Nephron (organoid): ENCODE data around the gene NKAIN2.

Experiments
- H3K27ac Mint-ChIP-seq, 3 experiments: 2 replicates each; pipeline ENCODE4 v1.8.0; 2020; ENCODE audit warnings: mixed read lengths in 3 of 3, mild to moderate bottlenecking in 2 of 3, moderate library complexity in 1 of 3
- H3K27me3 Mint-ChIP-seq: 2 replicates; pipeline ENCODE4 v1.8.0; 2021; ENCODE audit warnings: low read depth, mild to moderate bottlenecking, moderate library complexity, mixed read lengths
- H3K36me3 Mint-ChIP-seq: 2 replicates; pipeline ENCODE4 v1.8.0; 2020; ENCODE audit warnings: low read depth, mixed read lengths
- H3K4me1 Mint-ChIP-seq: 2 replicates; pipeline ENCODE4 v1.8.0; 2020; ENCODE audit warnings: mixed read lengths
- H3K4me3 Mint-ChIP-seq, 3 experiments: 2 replicates each; pipeline ENCODE4 v1.8.0; 2020; ENCODE audit warnings: mild to moderate bottlenecking in 3 of 3, mixed read lengths in 3 of 3, moderate library complexity in 2 of 3
- H3K9me3 Mint-ChIP-seq: 2 replicates; pipeline ENCODE4 v1.8.0; 2020; ENCODE audit warnings: mixed read lengths
- TF ChIP-seq, protein P1 (sequence below), 3 experiments: fragments of 200-600 bp; sonication (generic); IDR thresholded peaks; one replicate each; pipeline ENCODE4 v1.5.0; 2021; ENCODE audit warnings: antibody characterized with exemption in 3 of 3; ENCODE audit not compliant: unreplicated experiment in 3 of 3

The NKAIN2 gene

DNA sequence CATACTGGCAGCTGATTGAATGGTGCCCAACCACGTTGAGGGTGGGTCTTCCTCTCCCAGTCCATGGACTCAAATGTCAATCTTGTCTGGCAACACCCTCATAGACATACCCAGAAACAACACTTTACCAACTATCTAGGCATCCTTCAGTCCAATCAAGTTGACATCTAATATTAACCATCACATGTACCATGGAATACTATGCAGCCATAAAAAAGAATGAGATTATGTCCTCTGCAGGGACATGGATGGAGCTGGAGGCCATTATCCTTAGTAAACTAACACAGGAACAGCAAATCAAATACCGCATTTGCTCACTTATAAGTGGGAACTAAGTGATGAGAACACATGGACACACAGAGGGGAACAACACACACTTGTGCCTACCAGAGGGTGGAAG, 951.7 kb downstream of the NKAIN2 start:
- H3K4me1 Mint-ChIP-seq, result peaks cover 19% of the 10 kb centered on the region
- H3K36me3 Mint-ChIP-seq, result no peaks in the 10 kb centered on the region
- no peak overlapping the region for H3K27ac Mint-ChIP-seq
- H3K9me3 Mint-ChIP-seq, result no peaks in the 10 kb centered on the region
- no peak overlapping the region for H3K4me3 Mint-ChIP-seq
- TF ChIP-seq, protein P1, sequence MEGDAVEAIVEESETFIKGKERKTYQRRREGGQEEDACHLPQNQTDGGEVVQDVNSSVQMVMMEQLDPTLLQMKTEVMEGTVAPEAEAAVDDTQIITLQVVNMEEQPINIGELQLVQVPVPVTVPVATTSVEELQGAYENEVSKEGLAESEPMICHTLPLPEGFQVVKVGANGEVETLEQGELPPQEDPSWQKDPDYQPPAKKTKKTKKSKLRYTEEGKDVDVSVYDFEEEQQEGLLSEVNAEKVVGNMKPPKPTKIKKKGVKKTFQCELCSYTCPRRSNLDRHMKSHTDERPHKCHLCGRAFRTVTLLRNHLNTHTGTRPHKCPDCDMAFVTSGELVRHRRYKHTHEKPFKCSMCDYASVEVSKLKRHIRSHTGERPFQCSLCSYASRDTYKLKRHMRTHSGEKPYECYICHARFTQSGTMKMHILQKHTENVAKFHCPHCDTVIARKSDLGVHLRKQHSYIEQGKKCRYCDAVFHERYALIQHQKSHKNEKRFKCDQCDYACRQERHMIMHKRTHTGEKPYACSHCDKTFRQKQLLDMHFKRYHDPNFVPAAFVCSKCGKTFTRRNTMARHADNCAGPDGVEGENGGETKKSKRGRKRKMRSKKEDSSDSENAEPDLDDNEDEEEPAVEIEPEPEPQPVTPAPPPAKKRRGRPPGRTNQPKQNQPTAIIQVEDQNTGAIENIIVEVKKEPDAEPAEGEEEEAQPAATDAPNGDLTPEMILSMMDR (IDR thresholded peaks at IDR 0.05; ENCODE audit: unreplicated experiment in 3 of 3), result no peak
- H3K27me3 Mint-ChIP-seq, result no peaks in the 10 kb centered on the region

DNA sequence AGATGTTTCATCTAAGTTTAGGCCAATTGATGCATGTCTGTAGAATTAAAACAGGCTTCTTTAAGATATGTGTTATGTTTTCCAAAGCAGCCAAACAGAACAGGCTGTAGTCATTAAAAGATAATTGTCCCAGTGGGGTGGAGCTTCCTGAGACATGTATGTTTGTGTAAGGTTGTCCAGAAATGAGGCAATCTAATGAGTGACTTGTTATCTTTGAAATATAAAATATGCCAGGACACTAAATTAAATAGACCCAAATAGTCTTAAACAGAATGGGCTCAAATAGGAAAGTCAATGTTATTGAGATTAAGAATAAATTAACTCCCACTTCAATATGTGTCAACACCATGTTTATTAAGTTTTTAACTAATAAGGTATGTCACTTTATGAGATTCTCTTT, 953.9 kb downstream of the NKAIN2 start:
- Mint-ChIP-seq H3K27ac (peak overlapping the region; percentile 2 to 79 (median 49)), H3K4me3 (no peak overlapping the region)

DNA sequence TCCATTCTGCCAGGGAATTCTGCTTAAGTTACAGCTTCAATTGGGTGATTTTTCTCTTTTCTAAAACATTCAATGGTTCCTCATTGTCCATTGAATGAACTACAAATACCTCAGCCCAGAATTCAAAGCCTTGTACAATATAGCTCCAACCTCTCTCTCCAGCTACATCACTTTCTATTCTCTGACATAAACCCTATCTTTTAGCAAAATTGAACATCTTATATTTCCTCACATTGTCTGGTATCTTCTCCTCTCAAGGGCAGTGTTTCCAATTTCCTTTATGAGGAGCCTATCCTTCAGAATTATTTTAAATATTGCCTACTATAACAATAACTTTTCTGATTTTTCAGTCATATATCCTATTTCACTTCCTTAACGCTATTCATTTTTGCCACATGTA, 955.0 kb downstream of the NKAIN2 start:
- Mint-ChIP-seq H3K4me1 (peaks cover 6% of the 10 kb centered on the region), H3K27ac (peak overlapping the region in 2 of 3 experiments; percentile 2 to 79), H3K27me3 (no peaks in the 10 kb centered on the region), H3K36me3 (no peaks in the 10 kb centered on the region), H3K4me3 (no peak overlapping the region), H3K9me3 (no peaks in the 10 kb centered on the region)
- TF ChIP-seq, protein P1 (IDR thresholded peaks at IDR 0.05; ENCODE audit: unreplicated experiment in 3 of 3), result no peak

More for the DNA sequence above, 953.9 kb downstream of the NKAIN2 start:
- Mint-ChIP-seq H3K9me3 (no peaks in the 10 kb centered on the region), H3K27me3 (no peaks in the 10 kb centered on the region), H3K4me1 (peaks cover 6% of the 10 kb centered on the region), H3K36me3 (no peaks in the 10 kb centered on the region)
- TF ChIP-seq, protein P1 (IDR thresholded peaks at IDR 0.05; ENCODE audit: unreplicated experiment in 3 of 3), result no peak

DNA sequence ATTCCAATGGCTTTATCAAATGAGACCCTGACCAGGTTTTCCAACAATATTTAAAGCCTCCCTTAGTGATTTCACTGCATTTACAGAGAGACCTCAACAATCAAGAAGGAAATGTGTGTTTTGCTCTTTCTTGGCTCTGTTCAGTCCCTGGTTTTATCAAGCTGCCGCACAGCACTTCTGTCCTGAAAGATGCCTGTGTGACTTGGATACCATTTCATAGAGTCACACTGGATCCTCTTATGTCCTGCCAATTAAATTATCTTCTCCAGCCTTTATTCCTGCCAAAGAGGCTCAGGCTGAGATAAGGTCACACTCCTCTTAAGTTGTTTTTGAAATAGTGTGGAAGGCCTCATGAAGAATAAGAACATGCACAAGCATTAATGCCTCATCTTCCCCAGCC, 961.6 kb downstream of the NKAIN2 start:
- H3K27me3 Mint-ChIP-seq, result no peaks in the 10 kb centered on the region
- TF ChIP-seq, protein P1 (IDR thresholded peaks at IDR 0.05; ENCODE audit: unreplicated experiment in 3 of 3), result no peak
- peaks cover 6% of the 10 kb centered on the region for H3K4me1 Mint-ChIP-seq
- H3K27ac Mint-ChIP-seq, result no peak overlapping the region
- H3K9me3 Mint-ChIP-seq, result no peaks in the 10 kb centered on the region
- H3K4me3 Mint-ChIP-seq, result no peak overlapping the region
- H3K36me3 Mint-ChIP-seq, result no peaks in the 10 kb centered on the region

DNA sequence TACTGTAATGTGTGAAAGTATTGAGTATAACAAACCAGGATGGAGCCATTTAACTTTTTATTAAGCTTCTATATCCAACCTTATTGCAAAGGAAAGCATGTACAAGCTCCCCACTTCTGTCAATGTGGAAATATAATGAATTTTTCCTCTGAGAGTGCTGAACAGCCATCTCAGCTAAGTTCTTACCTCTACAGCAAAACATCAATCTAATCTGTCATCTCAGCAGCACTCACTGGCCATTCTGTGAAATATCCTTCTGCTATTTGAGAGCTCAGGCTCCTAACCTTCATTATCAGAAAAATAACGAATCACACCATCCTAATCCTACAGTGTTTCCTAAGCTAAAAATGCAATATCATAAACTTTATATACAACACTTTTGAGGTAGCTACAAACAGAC, 964.6 kb downstream of the NKAIN2 start:
- H3K4me3 Mint-ChIP-seq, result no peak overlapping the region
- H3K4me1 Mint-ChIP-seq, result peaks cover 6% of the 10 kb centered on the region
- H3K36me3 Mint-ChIP-seq, result no peaks in the 10 kb centered on the region
- no peaks in the 10 kb centered on the region for H3K27me3 Mint-ChIP-seq
- no peaks in the 10 kb centered on the region for H3K9me3 Mint-ChIP-seq
- TF ChIP-seq, protein P1 (IDR thresholded peaks at IDR 0.05; ENCODE audit: unreplicated experiment in 3 of 3), result no peak
- no peak overlapping the region for H3K27ac Mint-ChIP-seq

DNA sequence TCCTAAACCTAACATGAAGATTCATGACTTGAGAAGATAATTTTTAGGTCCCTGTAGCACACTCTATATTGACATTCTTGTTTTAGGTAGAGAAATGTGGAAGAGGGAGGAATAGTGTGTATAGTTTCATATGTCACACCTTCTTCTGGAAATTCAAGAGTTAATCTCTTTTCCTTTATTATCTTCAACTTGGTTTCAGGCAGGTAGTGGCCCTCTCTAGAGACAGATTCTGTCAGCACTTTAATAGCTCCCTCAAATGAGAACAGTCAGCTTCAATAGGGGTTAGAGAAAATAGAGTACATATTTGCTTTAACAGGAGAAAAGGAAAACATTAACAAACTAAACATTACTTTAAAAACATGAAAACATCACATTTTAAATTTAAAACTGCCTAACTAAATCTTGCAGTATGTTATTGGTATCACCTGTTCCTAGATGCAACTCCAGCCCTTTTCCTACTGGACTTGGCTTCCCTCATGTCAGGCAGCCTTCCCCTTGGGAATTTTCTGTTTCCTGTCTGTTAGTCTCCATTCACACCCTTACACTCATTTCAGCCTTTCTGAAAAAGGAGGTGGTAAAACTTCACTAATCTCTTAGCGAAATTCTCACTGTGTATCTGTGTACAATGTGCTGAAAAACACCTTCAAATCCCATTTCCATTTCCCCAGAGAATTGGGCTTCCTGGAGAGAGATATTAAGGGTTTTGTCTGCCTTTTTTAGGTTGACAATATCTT, 966.3 kb downstream of the NKAIN2 start:
- H3K27ac Mint-ChIP-seq, result no peak overlapping the region
- no peaks in the 10 kb centered on the region for H3K9me3 Mint-ChIP-seq
- TF ChIP-seq, protein P1 (IDR thresholded peaks at IDR 0.05; ENCODE audit: unreplicated experiment in 3 of 3), result no peak
- H3K27me3 Mint-ChIP-seq, result no peaks in the 10 kb centered on the region
- H3K36me3 Mint-ChIP-seq, result no peaks in the 10 kb centered on the region
- peaks cover 6% of the 10 kb centered on the region for H3K4me1 Mint-ChIP-seq
- no peak overlapping the region for H3K4me3 Mint-ChIP-seq
